Smooth muscle cell (in vitro differentiated cells): ENCODE measurements around the gene U2AF2. TPM values are rescaled to one million over a fixed set of nuclear protein-coding genes. Genes with fewer than 3 reads are reported as not detected.
A peak's percentile ranks its signal among the peaks of the same experiment; 100 is the strongest.

Source experiments
- DNase-seq: peaks from one replicate; lab custom pipeline; 2025; ENCODE audit not compliant: unreplicated experiment; lab: John Stamatoyannopoulos, UW
- H2AFZ ChIP-seq: fragments of 200-600 bp; sonication (generic); 2 replicates; pipeline ENCODE4 v1.6.0; 2016; ENCODE audit warnings: antibody characterized with exemption, low read depth, mild to moderate bottlenecking
- H3F3A ChIP-seq: fragments of 200-600 bp; sonication (generic); 2 replicates; pipeline ENCODE4 v1.6.0; 2017; ENCODE audit warnings: antibody characterized with exemption, low read depth
- H3K27ac ChIP-seq: fragments of 200-600 bp; sonication (generic); 2 replicates; pipeline ENCODE4 v1.5.1; 2016; ENCODE audit warnings: low read depth, mild to moderate bottlenecking
- H3K27me3 ChIP-seq: fragments of 200-600 bp; sonication (generic); 2 replicates; pipeline ENCODE4 v1.6.1; 2016; ENCODE audit warnings: low read depth, mild to moderate bottlenecking
- H3K36me3 ChIP-seq: fragments of 200-600 bp; sonication (generic); 2 replicates; pipeline ENCODE4 v1.5.1; 2016; ENCODE audit warnings: low read depth
- H3K4me1 ChIP-seq: fragments of 200-600 bp; sonication (generic); 2 replicates; pipeline ENCODE4 v1.5.1; 2016; ENCODE audit warnings: low read depth
- H3K4me2 ChIP-seq: fragments of 200-600 bp; sonication (generic); 2 replicates; pipeline ENCODE4 v1.6.0; 2016; ENCODE audit warnings: mild to moderate bottlenecking
- H3K4me3 ChIP-seq: fragments of 200-600 bp; sonication (generic); 2 replicates; pipeline ENCODE4 v1.5.1; 2016; ENCODE audit warnings: mild to moderate bottlenecking
- H3K79me2 ChIP-seq: fragments of 200-600 bp; sonication (generic); 2 replicates; pipeline ENCODE4 v1.6.0; 2016; ENCODE audit warnings: low read depth, mild to moderate bottlenecking
- H3K9ac ChIP-seq: fragments of 200-600 bp; sonication (generic); 2 replicates; pipeline ENCODE4 v1.6.0; 2016; ENCODE audit warnings: low read depth
- H3K9me3 ChIP-seq: fragments of 200-600 bp; sonication (generic); replicated peaks from 2 replicates; pipeline ENCODE4 v1.5.1; 2016; ENCODE audit warnings: low read depth
- H4K20me1 ChIP-seq: fragments of 200-600 bp; sonication (generic); 2 replicates; pipeline ENCODE4 v1.6.0; 2016; ENCODE audit warnings: low read depth
- WGBS: methylation state at CpG from one replicate; pipeline ENCODE4 v1.1.7; 2016; ENCODE audit warnings: low lambda C conversion rate; 5-methylcytosine and 5-hydroxymethylcytosine counted together
- polyA plus RNA-seq: library from polyadenylated mRNA; unstranded; fragments of >200 nt; fragmentation: Nextera tagmentation; extraction: Ambion mirVana; gene quantifications from 2 replicates; pipeline ENCODE4 v1.2.1, GENCODE V29; 2016
- total RNA-seq: library from RNA; depleted of rRNA; stranded (reverse); fragments of >200 nt; gene quantifications from 2 replicates; pipeline ENCODE4 v1.2.3, GENCODE V29; 2014
- TF ChIP-seq, protein P1 (sequence below): fragments of 200-600 bp; sonication (generic); IDR thresholded peaks from 2 replicates; pipeline ENCODE4 v1.5.1; 2017; ENCODE audit warnings: borderline replicate concordance, mild to moderate bottlenecking, antibody characterized with exemption; ENCODE audit not compliant: insufficient read depth, poor library complexity, severe bottlenecking

U2AF2 gene
- total and polyA plus RNA-seq, 2 experiments from 2014 or later = 8.4 to 70.7 TPM

GRCh38 chr19:55643003-55643886, 11.6 kb upstream of the U2AF2 start, which contains the start of gene ZNF581:
Gene ZNF581 (plus strand): TSS chr19:55643649. CDS start chr19:55644572, 923 bp downstream.
- Histone ChIP-seq H3K4me1 (peaks cover 22% of the 10 kb centered on the region), H2AFZ (no peak within 1 kb of the TSS), H3K9ac (peak within 1 kb of the TSS; percentile 79), H3K27me3 (no peaks in the 10 kb centered on the region), H3K9me3 (no peaks in the 10 kb centered on the region), H3K4me3 (peak within 1 kb of the TSS; percentile 79), H4K20me1 (no peaks in the 10 kb centered on the region), H3F3A (peaks cover 19% of the 10 kb centered on the region), H3K36me3 (no peaks in the 10 kb centered on the region), H3K4me2 (peak within 1 kb of the TSS; percentile 97), H3K79me2 (peaks cover 55% of the 10 kb centered on the region), H3K27ac (peak within 1 kb of the TSS; percentile 62)
- DNase-seq = peak; percentile 47
- TF ChIP-seq, protein P1, sequence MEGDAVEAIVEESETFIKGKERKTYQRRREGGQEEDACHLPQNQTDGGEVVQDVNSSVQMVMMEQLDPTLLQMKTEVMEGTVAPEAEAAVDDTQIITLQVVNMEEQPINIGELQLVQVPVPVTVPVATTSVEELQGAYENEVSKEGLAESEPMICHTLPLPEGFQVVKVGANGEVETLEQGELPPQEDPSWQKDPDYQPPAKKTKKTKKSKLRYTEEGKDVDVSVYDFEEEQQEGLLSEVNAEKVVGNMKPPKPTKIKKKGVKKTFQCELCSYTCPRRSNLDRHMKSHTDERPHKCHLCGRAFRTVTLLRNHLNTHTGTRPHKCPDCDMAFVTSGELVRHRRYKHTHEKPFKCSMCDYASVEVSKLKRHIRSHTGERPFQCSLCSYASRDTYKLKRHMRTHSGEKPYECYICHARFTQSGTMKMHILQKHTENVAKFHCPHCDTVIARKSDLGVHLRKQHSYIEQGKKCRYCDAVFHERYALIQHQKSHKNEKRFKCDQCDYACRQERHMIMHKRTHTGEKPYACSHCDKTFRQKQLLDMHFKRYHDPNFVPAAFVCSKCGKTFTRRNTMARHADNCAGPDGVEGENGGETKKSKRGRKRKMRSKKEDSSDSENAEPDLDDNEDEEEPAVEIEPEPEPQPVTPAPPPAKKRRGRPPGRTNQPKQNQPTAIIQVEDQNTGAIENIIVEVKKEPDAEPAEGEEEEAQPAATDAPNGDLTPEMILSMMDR = no peak
- under 1% methylated on average over 47 of the region's 56 CpGs for WGBS

DNA sequence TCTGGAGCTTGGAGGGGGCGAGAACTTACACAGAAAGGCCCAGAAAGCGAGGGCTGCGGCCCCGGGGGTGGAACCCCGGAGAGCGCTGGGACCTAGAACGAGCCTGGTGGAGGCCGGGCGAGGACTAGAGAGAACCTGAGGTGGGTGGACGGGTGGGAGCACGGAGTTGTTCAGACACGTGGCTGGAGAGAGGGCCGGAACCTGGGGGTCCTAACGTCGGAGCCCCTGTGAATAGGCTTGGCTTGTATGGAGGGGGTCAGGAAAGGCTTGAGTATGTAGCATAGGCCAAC, 11.0 kb upstream of the U2AF2 start:
- no peaks in the 10 kb centered on the region for H3K9me3 ChIP-seq
- peak overlapping the region; percentile 97 for H3K4me2 ChIP-seq
- H3F3A ChIP-seq = peaks cover 15% of the 10 kb centered on the region
- H3K27ac ChIP-seq = peak overlapping the region; percentile 62
- peak overlapping the region; percentile 79 for H3K4me3 ChIP-seq
- H3K27me3 ChIP-seq = no peaks in the 10 kb centered on the region
- peaks cover 22% of the 10 kb centered on the region for H3K4me1 ChIP-seq
- H4K20me1 ChIP-seq = no peaks in the 10 kb centered on the region
- H3K79me2 ChIP-seq = peaks cover 50% of the 10 kb centered on the region
- H2AFZ ChIP-seq = no peak overlapping the region
- WGBS = 5% methylated on average over 11 of the region's 15 CpGs
- DNase-seq = no peak
- peak overlapping the region; percentile 79 for H3K9ac ChIP-seq
- H3K36me3 ChIP-seq = no peaks in the 10 kb centered on the region
- TF ChIP-seq, protein P1 = no peak

DNA sequence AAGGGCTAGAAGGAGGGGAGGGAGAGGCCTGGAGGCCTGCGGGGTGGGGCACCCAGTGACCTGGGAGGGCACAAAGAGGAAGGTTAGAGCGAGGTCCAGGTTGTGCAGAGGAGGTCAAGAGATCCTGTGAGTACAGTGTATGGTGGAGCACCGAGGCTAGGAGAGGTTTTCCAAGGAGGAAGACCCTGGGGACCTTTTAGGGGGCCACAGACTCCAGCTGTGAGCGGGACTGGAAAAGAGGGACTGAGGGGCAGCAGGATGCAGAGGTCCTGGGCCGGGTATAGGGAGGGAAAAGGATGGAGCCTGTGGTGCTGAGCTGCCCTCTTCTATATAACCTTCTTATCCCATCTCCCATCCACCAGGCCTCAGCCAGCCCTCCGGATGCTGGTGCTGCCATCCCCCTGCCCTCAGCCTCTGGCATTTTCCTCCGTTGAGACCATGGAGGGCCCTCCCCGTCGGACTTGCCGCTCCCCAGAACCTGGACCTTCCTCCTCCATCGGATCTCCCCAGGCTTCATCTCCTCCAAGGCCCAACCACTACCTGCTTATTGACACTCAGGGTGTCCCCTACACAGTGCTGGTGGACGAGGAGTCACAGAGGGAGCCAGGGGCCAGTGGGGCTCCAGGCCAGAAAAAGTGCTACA, 10.5 kb upstream of the U2AF2 start:
- no peak overlapping the region for H2AFZ ChIP-seq
- peak overlapping the region; percentile 79 for H3K4me3 ChIP-seq
- peaks cover 15% of the 10 kb centered on the region for H3F3A ChIP-seq
- TF ChIP-seq, protein P1 = no peak
- peak overlapping the region; percentile 97 for H3K4me2 ChIP-seq
- 67% methylated on average over 9 of the region's 12 CpGs for WGBS
- no peaks in the 10 kb centered on the region for H3K9me3 ChIP-seq
- H3K27me3 ChIP-seq = no peaks in the 10 kb centered on the region
- no peaks in the 10 kb centered on the region for H3K36me3 ChIP-seq
- DNase-seq = no peak
- H4K20me1 ChIP-seq = no peaks in the 10 kb centered on the region
- H3K9ac ChIP-seq = peak overlapping the region; percentile 79
- peaks cover 22% of the 10 kb centered on the region for H3K4me1 ChIP-seq
- peaks cover 46% of the 10 kb centered on the region for H3K79me2 ChIP-seq
- peak overlapping the region; percentile 62 for H3K27ac ChIP-seq
